Body of pancreas (tissue), 4 donors: Measurements from ENCODE around the gene CAST. TPM values are rescaled to one million over a fixed set of nuclear protein-coding genes. Genes with fewer than 3 reads are reported as not detected.

Experiments used
- ATAC-seq: fragments of 150-250 bp; one replicate; pipeline ENCODE4 v1.9.1; 2016
- DNase-seq, 4 donors: peaks; one replicate each; pipeline ENCODE4 v3.0.0-alpha.2; 2019
- H3K27ac ChIP-seq, 4 donors: fragments of 200-600 bp; sonication (generic); 1 replicate in 3 of 4; 2 replicates in 1 of 4; pipeline versions ENCODE4 v1.5.1 to v1.6.1; 2016 to 2019; ENCODE audit warnings: mild to moderate bottlenecking in 1 of 4, mixed read lengths in 1 of 4, moderate library complexity in 1 of 4
- H3K27me3 ChIP-seq, 2 donors: fragments of 200-600 bp; sonication (generic); one replicate each; pipeline ENCODE4 v1.6.0; 2016; ENCODE audit warnings: mild to moderate bottlenecking in 1 of 2
- H3K36me3 ChIP-seq, 2 donors: fragments of 200-600 bp; sonication (generic); replicated peaks in 1 of 2; 2 replicates each; pipeline ENCODE4 v1.5.1; 2016; ENCODE audit warnings: low read depth in 2 of 2; ENCODE audit not compliant: insufficient read depth in 1 of 2
- H3K4me1 ChIP-seq: fragments of 200-600 bp; sonication (generic); one replicate; pipeline ENCODE4 v1.6.0; 2016
- H3K4me3 ChIP-seq, 2 donors: fragments of 200-600 bp; sonication (generic); 1 replicate in 1 of 2; 2 replicates in 1 of 2; pipeline ENCODE4 v1.5.1; 2016 to 2019
- H3K9me3 ChIP-seq, 3 donors: fragments of 200-600 bp; sonication (generic); 1 replicate in 2 of 3; 2 replicates in 1 of 3; pipeline ENCODE4 v1.5.1; 2016
- CTCF ChIP-seq, 7 experiments: fragments of 450-650 bp in 4 of 7; fragments of 200-600 bp in 3 of 7; sonication (generic) in 3 of 7; IDR thresholded peaks; one replicate each; pipeline ENCODE4 v1.5.1; 2016 to 2019; ENCODE audit warnings: antibody characterized with exemption in 7 of 7
- POLR2A ChIP-seq, 3 donors: fragments of 450-650 bp; IDR thresholded peaks; one replicate each; pipeline ENCODE4 v1.6.1; 2016; ENCODE audit warnings: antibody characterized with exemption in 3 of 3, mild to moderate bottlenecking in 2 of 3
- WGBS, 2 donors: methylation state at CpG; one replicate each; pipeline ENCODE4 v1.1.5; 2017; 5-methylcytosine and 5-hydroxymethylcytosine counted together
- intact Hi-C: fragments of 100-400 bp; cut with DNase I; formaldehyde crosslinking; loops from one replicate; pipeline ENCODE4 v1.15.1; 2023
- total RNA-seq, 2 donors: library from RNA; depleted of rRNA; stranded (reverse); fragments of >200 nt; gene quantifications; one replicate each; pipeline ENCODE4 v1.1.0, GENCODE V29; 2016

Gene CAST
- total RNA-seq, 2 donors from 2014 or later, result 130 to 157 TPM

DNA sequence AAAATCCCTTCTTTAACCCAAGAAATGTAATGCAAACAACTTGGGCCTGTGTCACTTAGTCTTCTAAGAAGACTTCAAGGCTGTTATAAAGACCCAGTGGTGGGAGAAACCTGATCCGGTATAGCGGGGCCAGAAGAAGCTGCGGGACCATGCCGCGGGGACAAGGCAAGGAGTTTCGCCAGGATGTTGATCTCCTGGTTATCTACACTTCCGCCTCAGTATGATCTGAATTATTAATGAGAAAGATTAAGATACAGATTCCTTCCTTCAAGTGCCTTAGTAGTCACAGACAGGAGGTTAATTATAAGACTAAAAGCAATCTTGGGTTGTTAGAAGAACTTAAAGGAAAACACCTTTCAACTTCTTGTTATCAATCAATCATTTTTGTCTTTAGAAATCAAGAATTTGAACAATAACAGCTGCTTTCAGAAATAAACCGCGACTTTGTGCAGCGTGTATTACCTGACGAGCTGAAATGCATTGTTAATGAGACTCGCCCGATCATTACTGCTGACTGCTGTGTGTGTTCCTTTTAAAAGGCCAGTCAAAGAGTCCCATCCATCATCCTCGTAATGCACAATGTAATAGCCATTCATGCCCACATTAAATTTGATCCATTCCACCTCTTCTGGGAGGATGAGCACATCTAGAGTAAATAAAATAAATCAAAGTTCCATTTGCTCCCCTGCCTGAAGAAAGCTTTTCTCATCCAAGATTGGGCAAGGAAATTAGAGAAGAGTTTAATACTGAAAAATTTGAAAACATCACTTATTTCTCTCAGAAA is 123.3 kb downstream of the CAST start:
- H3K9me3 ChIP-seq, result no peaks in the 10 kb centered on the region
- peaks cover 13% of the 10 kb centered on the region for H3K4me1 ChIP-seq
- DNase-seq, result no peak
- H3K27me3 ChIP-seq, result no peaks in the 10 kb centered on the region
- H3K27ac ChIP-seq, result no peak overlapping the region
- 82% methylated on average over 14 of the region's 14 CpGs for WGBS, 2 donors
- ATAC-seq, result no peak
- H3K36me3 ChIP-seq, result peaks cover 0 to 16% of the 10 kb centered on the region in 2 donors
- TF ChIP-seq CTCF (IDR thresholded peaks at IDR 0.05) (no peak), POLR2A (IDR thresholded peaks at IDR 0.05) (no peak)
- intact Hi-C loops, result no loop called here
- no peak overlapping the region for H3K4me3 ChIP-seq

DNA sequence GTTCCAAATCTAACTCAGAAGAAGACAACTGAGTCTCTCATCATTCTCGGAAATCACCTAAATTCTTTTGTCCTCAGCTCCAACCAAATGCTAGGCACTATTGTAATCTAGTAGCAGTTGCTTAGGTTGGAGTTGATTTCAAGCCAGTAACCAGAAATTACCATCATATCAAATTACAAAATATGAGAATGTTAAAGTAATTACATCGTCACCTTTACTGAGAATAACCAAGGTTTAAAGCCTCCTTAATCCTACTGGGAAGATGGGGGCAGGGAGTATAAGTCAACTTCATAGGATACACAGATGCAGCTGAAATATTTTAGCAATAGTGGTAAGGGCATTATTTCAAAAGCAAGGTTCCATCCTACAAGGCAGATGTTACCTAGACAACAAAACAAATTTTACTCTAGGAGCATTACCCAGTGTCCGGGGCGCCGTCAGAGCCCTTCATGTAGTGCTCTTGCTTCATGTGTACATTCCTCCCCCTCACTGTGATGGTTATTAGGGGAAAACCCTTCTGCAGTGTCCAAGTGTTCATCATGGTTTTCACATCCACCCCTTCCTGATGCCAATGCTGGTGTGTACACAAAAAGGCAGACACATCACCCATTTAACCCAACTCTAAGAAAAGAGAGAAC is 126.1 kb downstream of the CAST start:
- ATAC-seq, result no peak

DNA sequence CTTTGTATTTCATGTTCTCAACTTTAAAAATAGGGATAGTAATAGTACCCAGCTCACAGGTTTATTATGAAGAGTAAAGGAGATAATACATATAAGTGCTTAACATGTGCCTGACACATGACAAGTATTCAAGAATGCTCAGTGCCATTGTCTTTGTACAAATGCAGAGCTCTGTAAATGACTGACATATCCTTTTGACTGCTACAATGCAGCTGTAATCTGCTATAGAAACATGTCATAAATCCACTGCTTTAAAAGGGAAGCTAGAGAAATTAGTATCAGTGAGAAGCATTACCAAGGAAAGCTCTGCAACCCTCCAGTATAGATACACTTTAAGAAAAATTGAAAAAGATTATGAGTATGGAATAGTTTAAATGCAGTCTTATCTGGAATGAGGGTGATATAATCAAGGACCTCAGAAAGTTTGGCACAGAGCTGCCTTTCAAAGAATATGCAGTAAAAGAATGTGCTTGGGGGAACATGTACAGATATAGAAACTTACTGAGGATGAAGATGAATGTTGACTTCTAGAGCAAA is 127.7 kb downstream of the CAST start:
- ATAC-seq (no peak), DNase-seq (no peak)
- Histone ChIP-seq H3K27ac (no peak overlapping the region), H3K36me3 (peaks cover 4 to 20% of the 10 kb centered on the region in 2 donors), H3K27me3 (no peaks in the 10 kb centered on the region), H3K4me1 (no peaks in the 10 kb centered on the region), H3K4me3 (no peak overlapping the region), H3K9me3 (no peaks in the 10 kb centered on the region)
- intact Hi-C loops, result no loop called here
- TF ChIP-seq POLR2A (IDR thresholded peaks at IDR 0.05), result no peak
- TF ChIP-seq CTCF (IDR thresholded peaks at IDR 0.05), result no peak

More for the DNA sequence above, 126.1 kb downstream of the CAST start:
- Histone ChIP-seq H3K4me1 (no peaks in the 10 kb centered on the region), H3K9me3 (no peaks in the 10 kb centered on the region), H3K4me3 (no peak overlapping the region), H3K27me3 (no peaks in the 10 kb centered on the region), H3K36me3 (peaks cover 0 to 16% of the 10 kb centered on the region in 2 donors), H3K27ac (no peak overlapping the region)
- intact Hi-C loops, result no loop called here
- WGBS, 2 donors, result 86 to 95% methylated on average over 5 of the region's 5 CpGs
- TF ChIP-seq CTCF (IDR thresholded peaks at IDR 0.05) (no peak), POLR2A (IDR thresholded peaks at IDR 0.05) (no peak)
- no peak for DNase-seq

- TF ChIP-seq CTCF (IDR thresholded peaks at IDR 0.05) (no peak), POLR2A (IDR thresholded peaks at IDR 0.05) (no peak)
- peaks cover 5 to 15% of the 10 kb centered on the region in 2 donors for H3K36me3 ChIP-seq
Measured at GRCh38 chr5:96790961-96791504, 128.9 kb downstream of the CAST start.

More at GRCh38 chr5:96790961-96791504, 128.9 kb downstream of the CAST start:
- whole genome bisulfite sequencing, 2 donors, result 55 to 63% methylated on average over 3 of the region's 3 CpGs
- Histone ChIP-seq H3K4me3 (no peak overlapping the region), H3K4me1 (no peaks in the 10 kb centered on the region), H3K27me3 (no peaks in the 10 kb centered on the region), H3K9me3 (no peaks in the 10 kb centered on the region), H3K27ac (no peak overlapping the region)
- intact Hi-C loops, result no loop called here
- ATAC-seq (no peak), DNase-seq (no peak)
